K562 (cell line): ENCODE measurements around the gene SLX9. TPM values are rescaled to one million over a fixed set of nuclear protein-coding genes. Genes with fewer than 3 reads are reported as not detected.

Experiments
- ATAC-seq: fragments of 200-7000 bp; cut with Tn5 transposase; 3 replicates; pipeline ENCODE4 v1.9.1; 2020; ENCODE audit warnings: moderate library complexity
- BruUV-seq: library from RNA; stranded (reverse); fragments of 400-500 nt; replicated peaks from 2 replicates; lab custom pipeline; 2021; lab: Mats Ljungman, UMichigan
- CTCF ChIA-PET: fragments of 300-600 bp; formaldehyde crosslinking; extraction: SDS; loops from one replicate; lab custom pipeline; 2021; ENCODE audit warnings: low intra/inter-chr PET ratio; lab: Yijun Ruan, JAX
- POLR2A ChIA-PET: fragments of 300-600, 350-650 bp; sonication (Branson Sonifier 250); formaldehyde crosslinking; extraction: SDS; loops from one replicate; lab custom pipeline; 2021; ENCODE audit warnings: antibody characterized with exemption, inconsistent platforms; lab: Yijun Ruan, JAX
- DNase-seq, 4 experiments: peaks; one replicate each; pipeline versions ENCODE4 v3.0.0 to v3.0.0-alpha.2; 2011 to 2018; ENCODE audit warnings: low spot score in 3 of 4, mixed read lengths in 3 of 4; ENCODE audit errors: extremely low read depth in 1 of 4
- FAIRE-seq: peaks from 2 replicates; lab custom pipeline; 2011; peaks lifted over from hg19 to GRCh38; lab: Jason Lieb, UNC
- H2AFZ ChIP-seq: 2 replicates; pipeline ENCODE4 v1.6.0; 2011; ENCODE audit warnings: low read depth, low read length, control low read depth, inconsistent platforms
- H3K27ac ChIP-seq: fragments of 200-600 bp; 3 replicates; pipeline ENCODE4 v1.8.0; 2011; ENCODE audit warnings: low read depth, mild to moderate bottlenecking, control low read depth, inconsistent platforms, low read length, moderate library complexity, mixed read lengths; ENCODE audit errors: extremely low read depth
- H3K27me3 ChIP-seq, 2 experiments: fragments of 300-600 bp in 1 of 2; 2 replicates in 1 of 2; 3 replicates in 1 of 2; pipeline versions ENCODE4 v1.6.0 to v1.8.0; 2011; ENCODE audit warnings: inconsistent platforms in 2 of 2, low read length in 2 of 2, mild to moderate bottlenecking in 1 of 2, mixed read lengths in 1 of 2, moderate library complexity in 1 of 2; ENCODE audit not compliant: control insufficient read depth in 2 of 2, insufficient read depth in 2 of 2
- H3K36me3 ChIP-seq: fragments of 300-600 bp; 3 replicates; pipeline ENCODE4 v1.8.0; 2011; ENCODE audit warnings: mild to moderate bottlenecking, low read length, inconsistent platforms; ENCODE audit not compliant: control insufficient read depth, insufficient read depth
- H3K4me1 ChIP-seq, 2 experiments: fragments of 200-600 bp in 1 of 2; replicated peaks in 1 of 2; 2 replicates in 1 of 2; 3 replicates in 1 of 2; pipeline versions ENCODE4 v1.5.1 to v1.8.0; 2011; ENCODE audit warnings: inconsistent platforms in 2 of 2, low read length in 2 of 2, mild to moderate bottlenecking in 1 of 2, mixed read lengths in 1 of 2, moderate library complexity in 1 of 2; ENCODE audit not compliant: control insufficient read depth in 2 of 2, insufficient read depth in 2 of 2
- H3K4me2 ChIP-seq: 2 replicates; pipeline ENCODE4 v1.6.1; 2011; ENCODE audit warnings: low read length, control low read depth, inconsistent platforms, mixed read lengths; ENCODE audit not compliant: insufficient read depth
- H3K4me3 ChIP-seq: fragments of 200-600 bp; sonication (generic), shearing (Covaris generic); 2 replicates; pipeline ENCODE4 v1.5.1; 2016; ENCODE audit warnings: control low read depth, inconsistent platforms
- H3K79me2 ChIP-seq: fragments of 200-600 bp; 3 replicates; pipeline ENCODE4 v1.8.0; 2011; ENCODE audit warnings: low read length, inconsistent platforms; ENCODE audit not compliant: control insufficient read depth, insufficient read depth
- H3K9ac ChIP-seq, 2 experiments: 2 replicates each; pipeline versions ENCODE4 v1.6.0 to v1.6.1; 2011; ENCODE audit warnings: low read depth in 2 of 2, low read length in 2 of 2, control low read depth in 1 of 2, inconsistent platforms in 1 of 2, mild to moderate bottlenecking in 1 of 2, mixed read lengths in 1 of 2; ENCODE audit not compliant: insufficient read depth in 1 of 2
- H3K9me1 ChIP-seq: one replicate; pipeline ENCODE4 v1.6.0; 2011; ENCODE audit warnings: inconsistent platforms, mild to moderate bottlenecking, low read length, moderate library complexity; ENCODE audit not compliant: control insufficient read depth, insufficient read depth
- H3K9me3 ChIP-seq: replicated peaks from 2 replicates; pipeline ENCODE4 v1.5.1; 2011; ENCODE audit warnings: low read depth, low read length, inconsistent platforms; ENCODE audit not compliant: control insufficient read depth, insufficient read depth
- H4K20me1 ChIP-seq: replicated peaks from 2 replicates; pipeline ENCODE4 v1.6.1; 2011; ENCODE audit warnings: low read length, inconsistent platforms, mixed read lengths; ENCODE audit not compliant: control insufficient read depth, insufficient read depth
- CC2D1A ChIP-seq: fragments of 450-650 bp; IDR thresholded peaks from 2 replicates; pipeline ENCODE4 v1.6.1; 2017; ENCODE audit warnings: mild to moderate bottlenecking
- NEUROD1 ChIP-seq: fragments of 150-350 bp; IDR thresholded peaks from 2 replicates; pipeline ENCODE4 v1.6.1; 2014; ENCODE audit warnings: borderline replicate concordance, low read length, low read depth; ENCODE audit not compliant: partially characterized antibody
- ZC3H11A ChIP-seq: IDR thresholded peaks from 2 replicates; pipeline ENCODE4 v1.6.1; 2012; ENCODE audit warnings: low read depth, low read length, improper control_type of control experiment
- ZNF143 ChIP-seq: sonication (generic); formaldehyde crosslinking; IDR thresholded peaks from 2 replicates; pipeline ENCODE4 v1.9.0; 2022; ENCODE audit warnings: mild to moderate bottlenecking, missing genetic modification reagents
- ZNF24 ChIP-seq: fragments of 450-650 bp; IDR thresholded peaks from 2 replicates; pipeline ENCODE4 v1.6.1; 2016
- ZNF3 ChIP-seq: fragments of 250-450 bp; sonication (Bioruptor Pico); IDR thresholded peaks from 2 replicates; pipeline ENCODE4 v1.5.0; 2021; ENCODE audit warnings: mild to moderate bottlenecking, moderate library complexity
- ZNF785 ChIP-seq: fragments of 250-450 bp; sonication (Bioruptor Pico); IDR thresholded peaks from 2 replicates; pipeline ENCODE4 v1.4.0; 2020; ENCODE audit warnings: mild to moderate bottlenecking
- WGBS: fragments of 100-300 bp; shearing (Covaris generic); methylation state at CpG from one replicate; pipeline ENCODE4 v1.1.6; 2016; ENCODE audit warnings: low coverage, mixed read lengths; ENCODE audit not compliant: insufficient coverage; ENCODE audit errors: missing lambda C conversion rate; 5-methylcytosine and 5-hydroxymethylcytosine counted together
- in situ Hi-C: fragments of 300-500 bp; cut with MboI; formaldehyde crosslinking; loops from 4 replicates; pipeline ENCODE4 v1.15.0; 2018; ENCODE audit warnings: inconsistent platforms, mixed read lengths
- intact Hi-C: fragments of 100-400 bp; cut with micrococcal nuclease; formaldehyde crosslinking; loops from 2 replicates; pipeline ENCODE4 v1.14.2; 2022
- polyA plus RNA-seq, 8 experiments: library from polyadenylated mRNA; depleted of rRNA in 4 of 8; stranded (reverse) in 5 of 8; unstranded in 3 of 8; fragments of >200 nt; fragmentation: Nextera tagmentation in 2 of 8; fragmentation: Illumina TruSeq in 1 of 8; extraction: Ambion mirVana in 2 of 8; extraction: Trizol in 1 of 8; gene quantifications; 2 replicates each; pipeline versions ENCODE4 v1.2.1 to v1.2.3, GENCODE V29; 2011 to 2014; ENCODE audit warnings: inconsistent platforms in 1 of 8, missing spikeins in 1 of 8
- total RNA-seq, 7 experiments: library from RNA; depleted of rRNA in 6 of 7; stranded (reverse); fragments of >200 nt in 6 of 7; fragmentation: Illumina TruSeq in 2 of 7; extraction: Trizol in 2 of 7; gene quantifications; 2 replicates each; pipeline versions ENCODE4 v1.2.1 to v1.2.3, GENCODE V29; 2011 to 2021; ENCODE audit warnings: low replicate concordance in 1 of 7
- TF ChIP-seq, protein P1 (sequence below): fragments of 450-650 bp; IDR thresholded peaks from 2 replicates; pipeline ENCODE4 v1.7.1; 2018; ENCODE audit warnings: mild to moderate bottlenecking, low read depth; ENCODE audit not compliant: partially characterized antibody
- TF ChIP-seq, protein P2 (sequence below): sonication (generic); formaldehyde crosslinking; IDR thresholded peaks from 2 replicates; pipeline ENCODE4 v1.9.0; 2022; ENCODE audit warnings: mild to moderate bottlenecking, missing genetic modification reagents
- TF ChIP-seq, protein P3 (sequence below): fragments of 250-450 bp; sonication (Bioruptor Pico); IDR thresholded peaks from 2 replicates; pipeline ENCODE4 v1.6.1; 2021; ENCODE audit warnings: mild to moderate bottlenecking
- TF ChIP-seq, protein P4 (sequence below): sonication (generic); formaldehyde crosslinking; IDR thresholded peaks from 2 replicates; pipeline ENCODE4 v1.8.0; 2022; ENCODE audit warnings: mild to moderate bottlenecking, missing genetic modification reagents, borderline replicate concordance
- TF ChIP-seq, protein P5 (sequence below): fragments of 250-450 bp; sonication (Bioruptor Pico); IDR thresholded peaks from 2 replicates; pipeline ENCODE4 v1.8.0; 2022; ENCODE audit warnings: inconsistent platforms, mild to moderate bottlenecking, moderate library complexity, borderline replicate concordance

The SLX9 gene
- total and polyA plus RNA-seq, 9 of the 15 experiments (the other 6 are each of a cell fraction or from before 2014, with no cell fraction given): 1.2 to 75.5 (median 16.5) TPM

DNA sequence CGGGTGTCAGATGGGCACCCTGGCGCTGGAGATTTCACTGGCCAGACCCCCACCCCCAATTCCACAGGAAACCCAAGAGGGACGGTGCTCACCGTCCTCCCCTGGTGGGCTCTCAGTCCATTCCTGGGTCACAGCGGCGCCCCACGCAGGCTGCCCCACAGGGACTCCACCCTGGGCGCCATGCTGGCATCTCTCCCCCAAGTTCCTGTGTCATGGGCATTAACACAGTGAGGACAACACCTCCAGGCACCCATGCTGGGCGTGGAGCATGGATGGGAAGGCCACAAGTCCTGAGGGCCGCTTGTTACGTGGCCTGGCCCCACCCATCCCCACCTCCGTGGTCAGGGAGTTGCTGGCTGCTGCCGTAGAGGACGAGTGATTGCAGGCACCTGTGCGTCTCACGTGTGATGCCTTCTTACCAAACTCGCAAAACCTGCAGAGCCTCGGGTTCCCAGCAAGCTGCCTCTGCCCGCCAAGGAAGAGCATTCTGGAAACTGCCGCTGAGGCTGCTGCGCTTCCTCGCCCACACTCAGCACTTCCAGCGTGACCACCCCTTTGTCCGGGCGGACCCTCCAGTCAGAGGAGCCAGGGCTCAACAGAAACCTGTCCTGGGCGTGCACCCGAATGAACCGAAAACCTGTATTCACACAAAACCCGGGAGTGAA lies 60.3 kb downstream of the SLX9 start (continued):
- TF ChIP-seq, protein P1, sequence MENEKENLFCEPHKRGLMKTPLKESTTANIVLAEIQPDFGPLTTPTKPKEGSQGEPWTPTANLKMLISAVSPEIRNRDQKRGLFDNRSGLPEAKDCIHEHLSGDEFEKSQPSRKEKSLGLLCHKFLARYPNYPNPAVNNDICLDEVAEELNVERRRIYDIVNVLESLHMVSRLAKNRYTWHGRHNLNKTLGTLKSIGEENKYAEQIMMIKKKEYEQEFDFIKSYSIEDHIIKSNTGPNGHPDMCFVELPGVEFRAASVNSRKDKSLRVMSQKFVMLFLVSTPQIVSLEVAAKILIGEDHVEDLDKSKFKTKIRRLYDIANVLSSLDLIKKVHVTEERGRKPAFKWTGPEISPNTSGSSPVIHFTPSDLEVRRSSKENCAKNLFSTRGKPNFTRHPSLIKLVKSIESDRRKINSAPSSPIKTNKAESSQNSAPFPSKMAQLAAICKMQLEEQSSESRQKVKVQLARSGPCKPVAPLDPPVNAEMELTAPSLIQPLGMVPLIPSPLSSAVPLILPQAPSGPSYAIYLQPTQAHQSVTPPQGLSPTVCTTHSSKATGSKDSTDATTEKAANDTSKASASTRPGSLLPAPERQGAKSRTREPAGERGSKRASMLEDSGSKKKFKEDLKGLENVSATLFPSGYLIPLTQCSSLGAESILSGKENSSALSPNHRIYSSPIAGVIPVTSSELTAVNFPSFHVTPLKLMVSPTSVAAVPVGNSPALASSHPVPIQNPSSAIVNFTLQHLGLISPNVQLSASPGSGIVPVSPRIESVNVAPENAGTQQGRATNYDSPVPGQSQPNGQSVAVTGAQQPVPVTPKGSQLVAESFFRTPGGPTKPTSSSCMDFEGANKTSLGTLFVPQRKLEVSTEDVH: no peak
- no peak for TF ChIP-seq CC2D1A
- TF ChIP-seq, protein P2, sequence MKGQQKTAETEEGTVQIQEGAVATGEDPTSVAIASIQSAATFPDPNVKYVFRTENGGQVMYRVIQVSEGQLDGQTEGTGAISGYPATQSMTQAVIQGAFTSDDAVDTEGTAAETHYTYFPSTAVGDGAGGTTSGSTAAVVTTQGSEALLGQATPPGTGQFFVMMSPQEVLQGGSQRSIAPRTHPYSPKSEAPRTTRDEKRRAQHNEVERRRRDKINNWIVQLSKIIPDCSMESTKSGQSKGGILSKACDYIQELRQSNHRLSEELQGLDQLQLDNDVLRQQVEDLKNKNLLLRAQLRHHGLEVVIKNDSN (CRISPR knock-in tag): no peak
- TF ChIP-seq, all 486 proteins: peak for 0

DNA sequence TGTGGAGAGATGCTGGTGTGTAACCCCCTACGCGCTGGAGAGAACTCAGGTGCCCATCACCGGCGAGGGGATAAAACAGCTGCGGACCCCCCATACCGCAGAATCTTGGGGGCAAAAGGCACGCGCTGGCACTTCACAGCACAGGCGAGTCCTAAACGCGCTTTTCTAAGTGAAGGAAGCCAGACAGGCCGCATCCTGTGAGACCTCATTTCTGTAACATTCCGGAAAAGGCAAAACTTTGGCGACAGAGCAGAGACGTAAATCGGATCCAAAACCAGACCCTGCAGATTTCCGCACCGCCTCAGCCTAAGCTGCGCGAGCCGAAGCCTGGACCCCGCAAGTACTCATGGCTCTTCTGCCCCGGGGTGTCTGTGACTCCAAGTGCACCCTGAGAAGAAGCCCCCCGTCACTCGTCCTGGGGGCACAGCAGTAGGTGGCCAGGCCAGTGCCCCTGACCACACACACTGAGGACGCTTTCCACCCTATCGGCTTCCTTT lies 60.9 kb downstream of the SLX9 start:
- no peaks in the 10 kb centered on the region for H3K9me1 ChIP-seq
- no peak overlapping the region for H3K27ac ChIP-seq
- no peak overlapping the region; a peak in 1 of 4 replicates for H3K9ac ChIP-seq
- H3K4me2 ChIP-seq: no peak overlapping the region
- ChIA-PET POLR2A (interaction anchor here (1.0 kb wide), 1 partner anchor 10 kb away, joined by 3 read pairs; no protein-coding TSS in a partner anchor), CTCF (no interaction called here)
- BruUV-seq: no TSS peak
- no peak for ATAC-seq
- H3K4me3 ChIP-seq: no peak overlapping the region
- peaks cover 25% of the 10 kb centered on the region; the same call in 1 of the 2 replicates for H4K20me1 ChIP-seq
- intact Hi-C loops (no loop called here), in situ Hi-C loops (no loop called here)
- no peaks in the 10 kb centered on the region for H3K9me3 ChIP-seq
- DNase-seq: no peak
- peaks cover 21 to 63% of the 10 kb centered on the region in 2 experiments; a peak in 4 of 5 replicates for H3K27me3 ChIP-seq
- WGBS: 20% methylated on average over 27 of the region's 27 CpGs
- H3K36me3 ChIP-seq: no peaks in the 10 kb centered on the region
- no peaks in the 10 kb centered on the region for H3K79me2 ChIP-seq
- H2AFZ ChIP-seq: no peak overlapping the region
- peaks cover 9 to 63% of the 10 kb centered on the region in 2 experiments; a peak in 4 of 5 replicates for H3K4me1 ChIP-seq
- no peak for FAIRE-seq
- TF ChIP-seq ZNF24 (no peak), ZNF3 (CRISPR knock-in tag) (no peak), ZC3H11A (no peak), ZNF785 (CRISPR knock-in tag) (no peak), ZNF143 (no peak), NEUROD1 (no peak)
- TF ChIP-seq, protein P3, sequence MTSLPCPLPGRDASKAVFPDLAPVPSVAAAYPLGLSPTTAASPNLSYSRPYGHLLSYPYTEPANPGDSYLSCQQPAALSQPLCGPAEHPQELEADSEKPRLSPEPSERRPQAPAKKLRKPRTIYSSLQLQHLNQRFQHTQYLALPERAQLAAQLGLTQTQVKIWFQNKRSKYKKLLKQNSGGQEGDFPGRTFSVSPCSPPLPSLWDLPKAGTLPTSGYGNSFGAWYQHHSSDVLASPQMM (CRISPR knock-in tag): no peak
- TF ChIP-seq, protein P4, sequence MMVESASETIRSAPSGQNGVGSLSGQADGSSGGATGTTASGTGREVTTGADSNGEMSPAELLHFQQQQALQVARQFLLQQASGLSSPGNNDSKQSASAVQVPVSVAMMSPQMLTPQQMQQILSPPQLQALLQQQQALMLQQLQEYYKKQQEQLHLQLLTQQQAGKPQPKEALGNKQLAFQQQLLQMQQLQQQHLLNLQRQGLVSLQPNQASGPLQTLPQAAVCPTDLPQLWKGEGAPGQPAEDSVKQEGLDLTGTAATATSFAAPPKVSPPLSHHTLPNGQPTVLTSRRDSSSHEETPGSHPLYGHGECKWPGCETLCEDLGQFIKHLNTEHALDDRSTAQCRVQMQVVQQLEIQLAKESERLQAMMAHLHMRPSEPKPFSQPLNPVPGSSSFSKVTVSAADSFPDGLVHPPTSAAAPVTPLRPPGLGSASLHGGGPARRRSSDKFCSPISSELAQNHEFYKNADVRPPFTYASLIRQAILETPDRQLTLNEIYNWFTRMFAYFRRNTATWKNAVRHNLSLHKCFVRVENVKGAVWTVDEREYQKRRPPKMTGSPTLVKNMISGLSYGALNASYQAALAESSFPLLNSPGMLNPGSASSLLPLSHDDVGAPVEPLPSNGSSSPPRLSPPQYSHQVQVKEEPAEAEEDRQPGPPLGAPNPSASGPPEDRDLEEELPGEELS (CRISPR knock-in tag): no peak
- TF ChIP-seq, protein P5, sequence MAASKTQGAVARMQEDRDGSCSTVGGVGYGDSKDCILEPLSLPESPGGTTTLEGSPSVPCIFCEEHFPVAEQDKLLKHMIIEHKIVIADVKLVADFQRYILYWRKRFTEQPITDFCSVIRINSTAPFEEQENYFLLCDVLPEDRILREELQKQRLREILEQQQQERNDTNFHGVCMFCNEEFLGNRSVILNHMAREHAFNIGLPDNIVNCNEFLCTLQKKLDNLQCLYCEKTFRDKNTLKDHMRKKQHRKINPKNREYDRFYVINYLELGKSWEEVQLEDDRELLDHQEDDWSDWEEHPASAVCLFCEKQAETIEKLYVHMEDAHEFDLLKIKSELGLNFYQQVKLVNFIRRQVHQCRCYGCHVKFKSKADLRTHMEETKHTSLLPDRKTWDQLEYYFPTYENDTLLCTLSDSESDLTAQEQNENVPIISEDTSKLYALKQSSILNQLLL: no peak
